Heart right ventricle (tissue), 16 donors: Measurements from ENCODE around the gene GNG3. TPM values are rescaled to one million over a fixed set of nuclear protein-coding genes. Genes with fewer than 3 reads are reported as not detected.

ENCODE experiments used
- ATAC-seq, 8 donors: fragments of 200-7000 bp; cut with Tn5 transposase; one replicate each; pipeline ENCODE4 v1.9.1; 2020; ENCODE audit warnings: mild to moderate bottlenecking in 8 of 8, moderate library complexity in 8 of 8, moderate number of reproducible peaks in 1 of 8
- DNase-seq, 2 donors: peaks; one replicate each; pipeline ENCODE4 v3.0.0-alpha.2; 2020
- H3K27ac ChIP-seq, 10 donors: fragments of 200-600 bp; sonication (generic) in 2 of 10; one replicate each; pipeline versions ENCODE4 v1.5.0 to v1.8.0; 2020 to 2022; ENCODE audit warnings: mild to moderate bottlenecking in 3 of 10
- H3K27me3 ChIP-seq, 7 donors: fragments of 200-600 bp; one replicate each; pipeline ENCODE4 v1.8.0; 2021 to 2022; ENCODE audit warnings: mild to moderate bottlenecking in 2 of 7
- H3K36me3 ChIP-seq, 9 donors: fragments of 200-600 bp; sonication (generic) in 1 of 9; one replicate each; pipeline versions ENCODE4 v1.5.0 to v1.8.0; 2020 to 2022; ENCODE audit warnings: mild to moderate bottlenecking in 2 of 9
- H3K4me1 ChIP-seq, 9 donors: fragments of 200-600 bp; sonication (generic) in 1 of 9; one replicate each; pipeline versions ENCODE4 v1.5.0 to v1.8.0; 2020 to 2022; ENCODE audit warnings: mild to moderate bottlenecking in 4 of 9
- H3K4me3 ChIP-seq, 10 donors: fragments of 200-600 bp; sonication (generic) in 2 of 10; one replicate each; pipeline versions ENCODE4 v1.5.0 to v1.8.0; 2020 to 2022; ENCODE audit warnings: mild to moderate bottlenecking in 7 of 10, moderate library complexity in 2 of 10
- H3K9me3 ChIP-seq, 11 donors: fragments of 200-600 bp in 10 of 11; sonication (generic) in 2 of 11; one replicate each; pipeline versions ENCODE4 v1.5.0 to v1.8.0; 2013 to 2022; ENCODE audit warnings: mild to moderate bottlenecking in 2 of 11, control low read depth in 1 of 11, moderate library complexity in 1 of 11
- WGBS, 2 donors: extraction: QIAGEN DNeasy Blood & Tissue Kit; methylation state at CpG; one replicate each; pipeline ENCODE4 v1.1.7; 2013; ENCODE audit warnings: inconsistent platforms in 1 of 2; 5-methylcytosine and 5-hydroxymethylcytosine counted together
- intact Hi-C, 10 donors: fragments of 100-400 bp; cut with DNase I; formaldehyde crosslinking; loops; one replicate each; pipeline versions ENCODE4 v1.11.1 to v1.14.2; 2022
- long read RNA-seq, 3 donors: library from polyadenylated mRNA; unstranded; transcript quantifications; one replicate each; pipeline ENCODE4 v2.0.0, GENCODE V29; 2020 to 2021
- polyA plus RNA-seq, 2 donors: library from polyadenylated mRNA; stranded (reverse); fragments of 200-250 nt; gene quantifications; one replicate each; pipeline ENCODE4 v1.2.3, GENCODE V29; 2013
- total RNA-seq, 10 donors: library from RNA; stranded (reverse); fragmentation: NEBNext Ultra II Directional in 3 of 10; extraction: Animal tissue kit (Norgen Biotek cat#: 25700) in 3 of 10; gene quantifications; one replicate each; pipeline versions ENCODE4 v1.2.1 to v1.2.4, GENCODE V29; 2021 to 2023
- TF ChIP-seq, protein P1 (sequence below), 9 donors: fragments of 200-600 bp; sonication (generic) in 2 of 9; IDR thresholded peaks; one replicate each; pipeline versions ENCODE4 v1.5.0 to v1.8.0; 2021 to 2022; ENCODE audit warnings: antibody characterized with exemption in 9 of 9, mild to moderate bottlenecking in 5 of 9, moderate library complexity in 1 of 9
- donor health status: Arrhythmogenic right ventricular cardiomyopathy.
- donor health status: ischemic (EF 13 %, LVEDD 7.1; RV severe dilation, severe dysfunction).
- donor health status: healthy with polysubstance abuse.
- donor health status: DM: no; HTN: yes; CAD: no.
- donor health status: DM: no; HTN: no; CAD: no.
- donor health status: ischemic (EF 25% LVEDD 6.9; RV normal size, moderate dysfunction).
- donor health status: ischemic (EF 25% LVEDD 5.7; RV mildly dilated, moderate dysfunction).
- donor health status: healthy.
- donor health status: DM: yes; HTN: yes; CAD: no.
- donor health status: Ischemic cardiomyopathy.
- donor health status: ischemic (EF 35%, LVEDD 5.7; RV mildly dilated, moderate dysfunction).
- donor health status: nonischemic (EF 11% LVEDD 7.7; RV severe dilation, severe dysfunction).
- donor health status: DM: yes; HTN: yes; CAD: no.
- donor health status: PGD.
- donor health status: ischemic (EF 29% LVEDD 5.4; RV normal size, mild dysfunction).
- donor health status: nonischemic (EF 23%, LVEDD 6.1; RV moderate dilation, normal function).

Gene GNG3
- under 1 TPM in 4 of 10 donors, not detected in 6; 0.26 to 0.34 (median 0.31) TPM for total RNA-seq
- under 1 TPM in 1 of 2 donors, not detected in 1; 0.16 TPM for polyA plus RNA-seq
- long read RNA-seq, donor 1, partial matches to known transcripts, result 0 of 1 reads
- long read RNA-seq, donor 1, other reads (novel, unspliced or antisense), result 1 of 1 reads
- long read RNA-seq, donor 2, partial matches to known transcripts, result 0 of 1 reads
- long read RNA-seq, donor 2, other reads (novel, unspliced or antisense), result 1 of 1 reads
- long read RNA-seq, donor 3, partial matches to known transcripts, result 0 of 1 reads
- long read RNA-seq, donor 3, other reads (novel, unspliced or antisense), result 1 of 1 reads

DNA sequence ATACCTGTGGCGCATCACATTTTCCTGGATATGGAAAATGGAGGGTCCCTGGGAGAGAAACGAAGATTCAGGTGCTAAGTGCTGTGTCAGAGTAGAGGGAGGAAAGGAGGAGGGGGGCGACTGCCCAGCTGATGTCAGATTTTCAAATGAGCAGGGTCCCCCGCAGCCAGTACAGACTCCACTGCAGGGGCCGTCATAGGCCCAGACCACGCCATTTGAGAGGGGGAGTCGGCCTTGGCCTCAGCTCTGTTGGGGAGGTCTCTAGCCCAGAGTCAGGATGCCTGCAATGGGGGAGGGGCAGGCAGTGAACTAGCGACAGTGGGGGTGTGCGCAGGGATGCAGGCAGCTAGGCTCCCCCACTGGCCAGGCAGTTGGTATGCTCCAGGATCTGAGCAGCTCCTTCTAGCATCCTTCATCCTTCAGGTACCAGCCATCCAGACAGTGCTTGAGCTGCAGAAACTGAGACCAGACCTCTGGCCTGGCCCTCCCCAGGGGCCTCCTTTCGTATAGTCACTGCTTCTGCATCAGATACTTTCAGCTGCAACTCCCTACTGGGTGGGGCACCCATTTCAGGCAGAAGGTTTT is at the start of gene GNG3, which contains the start of gene BSCL2:
GNG3 (plus strand) TSS at position 400 of the 585 bp plus-strand sequence. CDS start 620 bp downstream, outside the sequence.
BSCL2 (minus strand) TSS at position 148 of the 585 bp plus-strand sequence. CDS start 229 bp downstream, outside the sequence.
- 70 to 83% methylated on average over 10 of the region's 10 CpGs for WGBS, 2 donors
- DNase-seq (no peak), ATAC-seq (no peak)
- Histone ChIP-seq H3K9me3 (no peaks in the 10 kb centered on the region), H3K36me3 (peaks cover 0 to 26% (median 3%) of the 10 kb centered on the region in 9 donors), H3K27me3 (no peaks in the 10 kb centered on the region), H3K4me3 (peak within 1 kb of the TSS; percentile 42 to 90 (median 72)), H3K27ac (peak within 1 kb of the TSS; percentile 63 to 100 (median 96)), H3K4me1 (peaks cover 23 to 64% (median 40%) of the 10 kb centered on the region in 9 donors)
- TF ChIP-seq, protein P1, sequence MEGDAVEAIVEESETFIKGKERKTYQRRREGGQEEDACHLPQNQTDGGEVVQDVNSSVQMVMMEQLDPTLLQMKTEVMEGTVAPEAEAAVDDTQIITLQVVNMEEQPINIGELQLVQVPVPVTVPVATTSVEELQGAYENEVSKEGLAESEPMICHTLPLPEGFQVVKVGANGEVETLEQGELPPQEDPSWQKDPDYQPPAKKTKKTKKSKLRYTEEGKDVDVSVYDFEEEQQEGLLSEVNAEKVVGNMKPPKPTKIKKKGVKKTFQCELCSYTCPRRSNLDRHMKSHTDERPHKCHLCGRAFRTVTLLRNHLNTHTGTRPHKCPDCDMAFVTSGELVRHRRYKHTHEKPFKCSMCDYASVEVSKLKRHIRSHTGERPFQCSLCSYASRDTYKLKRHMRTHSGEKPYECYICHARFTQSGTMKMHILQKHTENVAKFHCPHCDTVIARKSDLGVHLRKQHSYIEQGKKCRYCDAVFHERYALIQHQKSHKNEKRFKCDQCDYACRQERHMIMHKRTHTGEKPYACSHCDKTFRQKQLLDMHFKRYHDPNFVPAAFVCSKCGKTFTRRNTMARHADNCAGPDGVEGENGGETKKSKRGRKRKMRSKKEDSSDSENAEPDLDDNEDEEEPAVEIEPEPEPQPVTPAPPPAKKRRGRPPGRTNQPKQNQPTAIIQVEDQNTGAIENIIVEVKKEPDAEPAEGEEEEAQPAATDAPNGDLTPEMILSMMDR (IDR thresholded peaks at IDR 0.05), result no peak
- intact Hi-C loops, result loop anchor here in 3 of 10 donors (5.0 kb wide), 3 partner anchors 35 to 135 kb away; partner anchors contain the start of genes LBHD1 (in 2 of the 3), UQCC3 (in 2 of the 3), C11orf98 (in 1 of the 3) and CSKMT (in 1 of the 3)

DNA sequence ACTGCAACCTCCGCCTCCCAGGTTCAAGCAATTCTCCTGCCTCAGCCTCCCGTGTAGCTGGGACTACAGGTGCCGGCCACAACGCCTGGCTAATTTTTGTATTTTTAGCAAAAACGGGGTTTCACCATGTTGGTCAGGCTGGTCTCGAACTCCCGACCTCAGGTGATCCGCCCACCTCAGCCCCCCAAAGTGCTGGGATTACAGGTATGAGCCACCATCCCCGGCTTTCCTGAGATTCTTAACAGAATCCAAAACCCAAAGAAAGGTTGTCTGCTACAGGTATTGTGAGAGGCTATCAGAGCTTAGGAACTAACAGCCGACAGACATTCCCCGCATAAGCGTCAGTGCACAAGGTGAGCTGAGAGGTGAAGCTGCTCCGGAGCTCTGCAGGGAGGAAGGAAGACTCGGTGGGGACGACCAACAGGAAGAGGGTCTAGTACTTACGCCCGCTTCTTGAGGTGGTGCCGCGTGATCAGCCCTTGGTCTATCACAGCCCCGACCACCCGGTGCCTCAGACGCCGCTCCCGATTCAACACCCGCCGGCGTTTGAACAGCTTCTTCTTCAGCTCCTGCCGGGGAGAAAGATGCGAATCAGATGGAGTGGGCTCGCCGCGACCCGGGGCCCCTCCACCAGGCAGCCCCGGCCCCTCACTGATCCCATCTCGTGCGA is 42.9 kb upstream of the GNG3 start:
- H3K27me3 ChIP-seq, result no peaks in the 10 kb centered on the region
- H3K4me1 ChIP-seq, result peaks cover 16 to 43% (median 31%) of the 10 kb centered on the region in 9 donors
- peak overlapping the region; percentile 59 to 95 (median 80) for H3K4me3 ChIP-seq
- TF ChIP-seq, protein P1 (IDR thresholded peaks at IDR 0.05), result no peak
- H3K36me3 ChIP-seq, result peaks cover 0 to 45% (median 10%) of the 10 kb centered on the region in 9 donors
- no peaks in the 10 kb centered on the region for H3K9me3 ChIP-seq
- intact Hi-C loops, result loop anchor here in 2 of 10 donors (5.0 kb wide), 3 partner anchors 43 to 67 kb away; partner anchors contain the start of genes BSCL2 (in 1 of the 2), GNG3 (in 1 of the 2) and MTA2 (in 1 of the 2)
- peak overlapping the region; percentile 80 to 94 (median 91) for H3K27ac ChIP-seq
- WGBS, 2 donors, result 3% methylated on average over 36 of the region's 36 CpGs
- ATAC-seq (peak; percentile 12 to 50 (median 28)), DNase-seq (no peak)

DNA sequence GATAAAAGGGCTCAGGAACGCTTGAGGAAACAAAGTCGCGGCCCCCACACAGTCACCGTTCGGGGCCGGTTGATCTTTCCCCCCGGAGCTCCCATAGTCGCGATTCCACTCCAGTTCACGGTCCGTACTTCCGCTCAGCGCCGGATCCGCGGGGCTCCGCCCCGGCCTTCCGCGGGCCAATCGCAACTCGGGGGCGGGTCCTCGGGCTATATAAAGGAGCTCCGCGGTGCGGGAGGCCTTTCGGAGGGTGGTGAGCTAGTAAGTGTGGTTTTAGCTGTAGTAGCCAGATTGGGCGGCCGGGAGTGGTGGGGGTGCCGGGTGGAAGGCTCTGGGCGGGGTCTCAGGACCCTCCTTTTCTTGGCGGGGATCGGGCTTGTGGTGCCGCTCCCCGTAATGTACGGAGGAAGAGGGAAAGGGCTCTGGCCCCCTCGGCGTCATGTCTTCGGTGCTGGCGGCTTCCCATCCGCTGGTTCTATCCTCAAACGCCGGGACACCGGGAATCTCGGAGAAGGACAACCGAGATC is 42.3 kb upstream of the GNG3 start, which contains the start of the genes C11orf98 and CSKMT:
C11orf98 (minus strand) TSS at position 136 of the 524 bp plus-strand sequence; CDS start at position 95, 41 bp downstream.
CSKMT (plus strand) TSS at position 238 of the 524 bp plus-strand sequence. CDS start 568 bp downstream, outside the sequence.
- no peaks in the 10 kb centered on the region for H3K27me3 ChIP-seq
- TF ChIP-seq, protein P1 (IDR thresholded peaks at IDR 0.05), result no peak
- H3K4me1 ChIP-seq, result peaks cover 16 to 49% (median 37%) of the 10 kb centered on the region in 9 donors
- H3K27ac ChIP-seq, result peak within 1 kb of the TSS; percentile 80 to 94 (median 91)
- no peaks in the 10 kb centered on the region for H3K9me3 ChIP-seq
- WGBS, 2 donors, result 0% methylated on average over 46 to 47 of the region's 47 CpGs
- DNase-seq (peak; percentile 94 to 95), ATAC-seq (peak; percentile 96 to 99 (median 98))
- H3K4me3 ChIP-seq, result peak within 1 kb of the TSS; percentile 59 to 95 (median 80)
- H3K36me3 ChIP-seq, result peaks cover 0 to 45% (median 10%) of the 10 kb centered on the region in 9 donors
- intact Hi-C loops, result loop anchor here in 2 of 10 donors (5.0 kb wide), 3 partner anchors 42 to 68 kb away; partner anchors contain the start of genes BSCL2 (in 1 of the 2), GNG3 (in 1 of the 2) and MTA2 (in 1 of the 2)
